WERI-Rb-1 (cell line): ENCODE results near the gene DENND5B.

ENCODE experiments used
- DNase-seq: peaks from one replicate; pipeline ENCODE4 v3.0.0-alpha.2; 2020
- H3K27ac ChIP-seq: fragments of 250-450 bp; sonication (Bioruptor Pico); 2 replicates; pipeline ENCODE4 v1.5.1; 2020; ENCODE audit warnings: mild to moderate bottlenecking, moderate library complexity
- H3K27me3 ChIP-seq: fragments of 250-450 bp; sonication (Bioruptor Pico); 2 replicates; pipeline ENCODE4 v1.5.1; 2021; ENCODE audit warnings: mild to moderate bottlenecking, low read depth, moderate library complexity; ENCODE audit not compliant: insufficient read depth, severe bottlenecking
- H3K36me3 ChIP-seq: fragments of 250-450 bp; sonication (Bioruptor Pico); 2 replicates; pipeline ENCODE4 v1.5.1; 2020; ENCODE audit warnings: mild to moderate bottlenecking, moderate library complexity
- H3K4me3 ChIP-seq: 2 replicates; pipeline ENCODE4 v1.5.1; 2011; ENCODE audit warnings: low read depth, mild to moderate bottlenecking, control low read depth, low read length
- H3K9me3 ChIP-seq: fragments of 250-450 bp; sonication (Bioruptor Pico); 2 replicates; pipeline ENCODE4 v1.5.1; 2021; ENCODE audit warnings: mild to moderate bottlenecking, moderate library complexity; ENCODE audit not compliant: severe bottlenecking
- CTCF ChIP-seq: IDR thresholded peaks from 2 replicates; pipeline ENCODE4 v1.5.1; 2011; ENCODE audit warnings: low read depth, mild to moderate bottlenecking, control low read depth, inconsistent platforms, low read length

The DENND5B gene

GRCh38 chr12:31339831-31340622 is 250.9 kb downstream of the DENND5B start:
- H3K4me3 ChIP-seq, result no peak overlapping the region
- H3K27me3 ChIP-seq, result no peaks in the 10 kb centered on the region
- no peaks in the 10 kb centered on the region for H3K9me3 ChIP-seq
- no peak for TF ChIP-seq CTCF
- no peaks in the 10 kb centered on the region for H3K36me3 ChIP-seq
- DNase-seq, result no peak
- no peak overlapping the region for H3K27ac ChIP-seq

- TF ChIP-seq CTCF, result no peak
- H3K27ac ChIP-seq, result no peak overlapping the region
- H3K9me3 ChIP-seq, result no peaks in the 10 kb centered on the region
- H3K36me3 ChIP-seq, result no peaks in the 10 kb centered on the region
- H3K4me3 ChIP-seq, result no peak overlapping the region
- H3K27me3 ChIP-seq, result no peaks in the 10 kb centered on the region
- no peak for DNase-seq
Measured at GRCh38 chr12:31337952-31338351, 253.0 kb downstream of the DENND5B start.
